GM19043 (cell line): ENCODE measurements around the gene NR1H2.
"Not testable (repeated sequence)": the region's sequence is repeated elsewhere in the genome, so short reads cannot be mapped to it uniquely, and the experiment has no call there.

Experiments used
- ATAC-seq: cut with Tn5 transposase; IDR thresholded peaks from one replicate; pipeline ENCODE4 v1.9.1; 2021; ENCODE audit warnings: low read depth; ENCODE audit not compliant: unreplicated experiment

Gene NR1H2

GRCh38 chr19:50377517-50377916, 1.3 kb downstream of the NR1H2 start:
- ATAC-seq, result no peak

- ATAC-seq, result no peak
Observed at GRCh38 chr19:50378169-50378862, 2.1 kb downstream of the NR1H2 start.

GRCh38 chr19:50378863-50379236, 2.6 kb downstream of the NR1H2 start:
- ATAC-seq, result no peak

GRCh38 chr19:50379602-50380001, 3.3 kb downstream of the NR1H2 start:
- no peak for ATAC-seq

GRCh38 chr19:50380137-50380536, 3.9 kb downstream of the NR1H2 start:
- no peak for ATAC-seq

- no peak for ATAC-seq
Observed at GRCh38 chr19:50380751-50381151, 4.5 kb downstream of the NR1H2 start.

- no peak for ATAC-seq
Observed at GRCh38 chr19:50381881-50382729, 5.8 kb downstream of the NR1H2 start.

- ATAC-seq, result no peak
Observed at GRCh38 chr19:50383001-50383851, 7.0 kb downstream of the NR1H2 start.

- peak; percentile 82 for ATAC-seq
Observed at GRCh38 chr19:50383852-50384684, 7.8 kb downstream of the NR1H2 start, which contains the start of gene POLD1. Gene POLD1 (plus strand): TSS chr19:50384347. CDS start chr19:50398852, 14,505 bp downstream.

GRCh38 chr19:50384685-50385535, 8.7 kb downstream of the NR1H2 start:
- ATAC-seq, result peak; percentile 7

GRCh38 chr19:50387176-50387867, 11.1 kb downstream of the NR1H2 start:
- no peak for ATAC-seq

- no peak for ATAC-seq
Observed at GRCh38 chr19:50387868-50388245, 11.6 kb downstream of the NR1H2 start.

GRCh38 chr19:50390295-50390694, 14.0 kb downstream of the NR1H2 start:
- ATAC-seq, result not testable (repeated sequence)

- not testable (repeated sequence) for ATAC-seq
Observed at GRCh38 chr19:50390952-50391351, 14.7 kb downstream of the NR1H2 start.

GRCh38 chr19:50392759-50393158, 16.5 kb downstream of the NR1H2 start:
- no peak for ATAC-seq

GRCh38 chr19:50393589-50393988, 17.3 kb downstream of the NR1H2 start:
- ATAC-seq, result no peak

GRCh38 chr19:50394017-50394416, 17.8 kb downstream of the NR1H2 start:
- no peak for ATAC-seq

- ATAC-seq, result no peak
Observed at GRCh38 chr19:50398675-50399367, 22.6 kb downstream of the NR1H2 start.
